ENCODE data around the gene SLC4A8.
"Not testable (repeated sequence)": the region's sequence is repeated elsewhere in the genome, so short reads cannot be mapped to it uniquely, and the experiment has no call there.

The SLC4A8 gene

GRCh38 chr12:51430196-51430895 is 5.7 kb downstream of the SLC4A8 start:
- H3K9me3 ChIP-seq (ENCODE audit: control insufficient read depth, insufficient read depth, low read length): no peaks in the 10 kb centered on the region
- H3K36me3 ChIP-seq (ENCODE audit: insufficient read depth, low read length): no peaks in the 10 kb centered on the region
- no peak overlapping the region for H3K9ac ChIP-seq (ENCODE audit: low read depth, low read length)
- peaks cover 29% of the 10 kb centered on the region for H3K4me1 ChIP-seq (ENCODE audit: insufficient read depth, low read length)

- Histone ChIP-seq H3K9ac (ENCODE audit: low read depth, low read length) (no peak overlapping the region), H3K36me3 (ENCODE audit: insufficient read depth, low read length) (no peaks in the 10 kb centered on the region), H3K9me3 (ENCODE audit: control insufficient read depth, insufficient read depth, low read length) (no peaks in the 10 kb centered on the region), H3K4me1 (ENCODE audit: insufficient read depth, low read length) (peaks cover 23% of the 10 kb centered on the region)
Observed at GRCh38 chr12:51432921-51433320, 8.3 kb downstream of the SLC4A8 start.

- no peak overlapping the region; the same call in 1 of the 2 replicates for H3K9ac ChIP-seq (ENCODE audit: low read depth, low read length)
- no peaks in the 10 kb centered on the region for H3K36me3 ChIP-seq (ENCODE audit: insufficient read depth, low read length)
- H3K9me3 ChIP-seq (ENCODE audit: control insufficient read depth, insufficient read depth, low read length): no peaks in the 10 kb centered on the region
- H3K4me1 ChIP-seq (ENCODE audit: insufficient read depth, low read length): peaks cover 23% of the 10 kb centered on the region
Observed at GRCh38 chr12:51434305-51434704, 9.7 kb downstream of the SLC4A8 start.

GRCh38 chr12:51437431-51437830 is 12.8 kb downstream of the SLC4A8 start:
- no peaks in the 10 kb centered on the region for H3K36me3 ChIP-seq (ENCODE audit: insufficient read depth, low read length)

GRCh38 chr12:51439330-51439729 is 14.7 kb downstream of the SLC4A8 start:
- Histone ChIP-seq H3K4me1 (ENCODE audit: insufficient read depth, low read length) (peaks cover 17% of the 10 kb centered on the region), H3K36me3 (ENCODE audit: insufficient read depth, low read length) (no peaks in the 10 kb centered on the region)

More at GRCh38 chr12:51437431-51437830, 12.8 kb downstream of the SLC4A8 start:
- H3K9ac ChIP-seq (ENCODE audit: low read depth, low read length): no peak overlapping the region
- H3K4me1 ChIP-seq (ENCODE audit: insufficient read depth, low read length): peaks cover 32% of the 10 kb centered on the region
- no peaks in the 10 kb centered on the region for H3K9me3 ChIP-seq (ENCODE audit: control insufficient read depth, insufficient read depth, low read length)

GRCh38 chr12:51441583-51441982 is 17.0 kb downstream of the SLC4A8 start:
- no peak overlapping the region for H3K9ac ChIP-seq (ENCODE audit: low read depth, low read length)
- no peaks in the 10 kb centered on the region for H3K36me3 ChIP-seq (ENCODE audit: insufficient read depth, low read length)
- peaks cover 8% of the 10 kb centered on the region for H3K4me1 ChIP-seq (ENCODE audit: insufficient read depth, low read length)
- H3K9me3 ChIP-seq (ENCODE audit: control insufficient read depth, insufficient read depth, low read length): no peaks in the 10 kb centered on the region

More at GRCh38 chr12:51439330-51439729, 14.7 kb downstream of the SLC4A8 start:
- Histone ChIP-seq H3K9me3 (ENCODE audit: control insufficient read depth, insufficient read depth, low read length) (no peaks in the 10 kb centered on the region), H3K9ac (ENCODE audit: low read depth, low read length) (no peak overlapping the region)

GRCh38 chr12:51442324-51442723 is 17.7 kb downstream of the SLC4A8 start:
- Histone ChIP-seq H3K4me1 (ENCODE audit: insufficient read depth, low read length) (peaks cover 8% of the 10 kb centered on the region), H3K9ac (ENCODE audit: low read depth, low read length) (no peak overlapping the region), H3K9me3 (ENCODE audit: control insufficient read depth, insufficient read depth, low read length) (no peaks in the 10 kb centered on the region), H3K36me3 (ENCODE audit: insufficient read depth, low read length) (no peaks in the 10 kb centered on the region)

GRCh38 chr12:51443573-51443972 is 18.9 kb downstream of the SLC4A8 start:
- H3K4me1 ChIP-seq (ENCODE audit: insufficient read depth, low read length): peaks cover 11% of the 10 kb centered on the region

GRCh38 chr12:51448618-51449256 is 24.1 kb downstream of the SLC4A8 start:
- no peak overlapping the region for H3K9ac ChIP-seq (ENCODE audit: low read depth, low read length)
- H3K36me3 ChIP-seq (ENCODE audit: insufficient read depth, low read length): no peaks in the 10 kb centered on the region
- peaks cover 34% of the 10 kb centered on the region for H3K4me1 ChIP-seq (ENCODE audit: insufficient read depth, low read length)
- H3K9me3 ChIP-seq (ENCODE audit: control insufficient read depth, insufficient read depth, low read length): no peaks in the 10 kb centered on the region

More at GRCh38 chr12:51443573-51443972, 18.9 kb downstream of the SLC4A8 start:
- Histone ChIP-seq H3K9me3 (ENCODE audit: control insufficient read depth, insufficient read depth, low read length) (no peaks in the 10 kb centered on the region), H3K9ac (ENCODE audit: low read depth, low read length) (no peak overlapping the region), H3K36me3 (ENCODE audit: insufficient read depth, low read length) (no peaks in the 10 kb centered on the region)

- no peak overlapping the region for H3K9ac ChIP-seq (ENCODE audit: low read depth, low read length)
- no peaks in the 10 kb centered on the region for H3K9me3 ChIP-seq (ENCODE audit: control insufficient read depth, insufficient read depth, low read length)
- peaks cover 38% of the 10 kb centered on the region for H3K4me1 ChIP-seq (ENCODE audit: insufficient read depth, low read length)
- no peaks in the 10 kb centered on the region for H3K36me3 ChIP-seq (ENCODE audit: insufficient read depth, low read length)
Observed at GRCh38 chr12:51449580-51450246, 25.1 kb downstream of the SLC4A8 start.

GRCh38 chr12:51450333-51450732 is 25.7 kb downstream of the SLC4A8 start:
- no peaks in the 10 kb centered on the region for H3K36me3 ChIP-seq (ENCODE audit: insufficient read depth, low read length)
- H3K9me3 ChIP-seq (ENCODE audit: control insufficient read depth, insufficient read depth, low read length): no peaks in the 10 kb centered on the region
- no peak overlapping the region for H3K9ac ChIP-seq (ENCODE audit: low read depth, low read length)
- H3K4me1 ChIP-seq (ENCODE audit: insufficient read depth, low read length): peaks cover 41% of the 10 kb centered on the region

- Histone ChIP-seq H3K9me3 (ENCODE audit: control insufficient read depth, insufficient read depth, low read length) (no peaks in the 10 kb centered on the region), H3K9ac (ENCODE audit: low read depth, low read length) (no peak overlapping the region), H3K4me1 (ENCODE audit: insufficient read depth, low read length) (peaks cover 46% of the 10 kb centered on the region), H3K36me3 (ENCODE audit: insufficient read depth, low read length) (no peaks in the 10 kb centered on the region)
Observed at GRCh38 chr12:51450806-51451205, 26.2 kb downstream of the SLC4A8 start.

GRCh38 chr12:51454016-51454415 is 29.4 kb downstream of the SLC4A8 start:
- H3K36me3 ChIP-seq (ENCODE audit: insufficient read depth, low read length); H3K9ac ChIP-seq (ENCODE audit: low read depth, low read length); H3K9me3 ChIP-seq (ENCODE audit: control insufficient read depth, insufficient read depth, low read length): not testable (repeated sequence)
- H3K4me1 ChIP-seq (ENCODE audit: insufficient read depth, low read length): peaks cover 48% of the 10 kb centered on the region

- not testable (repeated sequence) for H3K9ac ChIP-seq (ENCODE audit: low read depth, low read length); H3K9me3 ChIP-seq (ENCODE audit: control insufficient read depth, insufficient read depth, low read length); H3K36me3 ChIP-seq (ENCODE audit: insufficient read depth, low read length)
- H3K4me1 ChIP-seq (ENCODE audit: insufficient read depth, low read length): peaks cover 39% of the 10 kb centered on the region
Observed at GRCh38 chr12:51455050-51455449, 30.4 kb downstream of the SLC4A8 start.

GRCh38 chr12:51458635-51459034 is 34.0 kb downstream of the SLC4A8 start:
- H3K36me3 ChIP-seq (ENCODE audit: insufficient read depth, low read length): peaks cover 3% of the 10 kb centered on the region; the same call in 1 of the 2 replicates
- no peak overlapping the region for H3K9ac ChIP-seq (ENCODE audit: low read depth, low read length)
- no peaks in the 10 kb centered on the region for H3K9me3 ChIP-seq (ENCODE audit: control insufficient read depth, insufficient read depth, low read length)
- H3K4me1 ChIP-seq (ENCODE audit: insufficient read depth, low read length): peaks cover 22% of the 10 kb centered on the region
